Testis (tissue), 2 donors: ENCODE results near the gene TTLL7.

Experiments
- CTCF ChIP-seq, 3 experiments: fragments of 450-650 bp in 2 of 3; fragments of 200-600 bp in 1 of 3; sonication (generic) in 1 of 3; IDR thresholded peaks; one replicate each; pipeline ENCODE4 v1.5.1; 2016 to 2019; ENCODE audit warnings: antibody characterized with exemption in 3 of 3, mild to moderate bottlenecking in 2 of 3, moderate library complexity in 1 of 3
- POLR2A ChIP-seq: fragments of 450-650 bp; IDR thresholded peaks from one replicate; pipeline ENCODE4 v1.6.1; 2017; ENCODE audit warnings: antibody characterized with exemption, mild to moderate bottlenecking, moderate library complexity

DNA sequence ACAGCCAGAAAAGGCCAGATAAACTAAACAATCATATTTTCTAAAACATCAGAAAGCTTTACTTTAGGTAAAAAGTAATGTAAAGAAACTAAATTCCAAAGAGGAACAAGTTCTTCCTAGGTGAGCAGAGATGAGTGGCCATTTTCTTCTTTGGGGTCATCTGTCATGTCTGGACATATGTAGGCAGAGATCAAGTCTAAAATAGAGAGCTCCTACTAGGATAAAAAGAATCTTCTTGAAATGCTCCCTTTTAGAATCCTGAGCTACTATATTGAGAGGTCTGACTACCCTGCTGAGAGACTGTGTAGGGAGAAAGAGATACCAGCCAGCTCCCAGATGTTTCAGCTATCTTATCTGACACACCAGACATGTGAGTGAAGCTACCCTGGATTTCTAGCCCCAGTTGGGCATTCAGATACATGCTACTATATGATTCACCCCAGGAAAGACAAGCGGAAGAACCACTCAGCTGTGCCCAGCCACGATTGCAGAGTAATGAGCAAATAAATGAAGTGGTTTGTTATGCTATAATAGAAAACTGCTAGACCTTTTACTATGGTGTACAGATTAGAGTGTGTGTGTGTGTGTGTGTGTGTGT is 80.1 kb downstream of the TTLL7 start:
- TF ChIP-seq CTCF (IDR thresholded peaks at IDR 0.05), result no peak
- TF ChIP-seq POLR2A, result no peak
